NCI-H1694 treated with DMSO at 0.1 percent for 48 hours (cell line): ENCODE data around the gene FHOD1.

Experiments
- DNase-seq: peaks from one replicate; lab custom pipeline; 2025; lab: John Stamatoyannopoulos, UW

The FHOD1 gene

GRCh38 chr16:67277294-67277998 lies 30.2 kb upstream of the FHOD1 start:
- no peak for DNase-seq

GRCh38 chr16:67275321-67275720 lies 28.0 kb upstream of the FHOD1 start:
- no peak for DNase-seq

- DNase-seq: no peak
Measured at GRCh38 chr16:67271446-67271845, 24.2 kb upstream of the FHOD1 start.

- no peak for DNase-seq
Measured at GRCh38 chr16:67270931-67271338, 23.7 kb upstream of the FHOD1 start.

GRCh38 chr16:67269766-67270165 lies 22.5 kb upstream of the FHOD1 start:
- DNase-seq: no peak

GRCh38 chr16:67268136-67268579 lies 20.9 kb upstream of the FHOD1 start:
- no peak for DNase-seq

GRCh38 chr16:67265834-67266233 lies 18.6 kb upstream of the FHOD1 start:
- DNase-seq: no peak

- DNase-seq: no peak
Measured at GRCh38 chr16:67264866-67265265, 17.6 kb upstream of the FHOD1 start.

GRCh38 chr16:67264277-67264676 lies 17.0 kb upstream of the FHOD1 start:
- no peak for DNase-seq

- DNase-seq: no peak
Measured at GRCh38 chr16:67263201-67263600, 15.9 kb upstream of the FHOD1 start.

GRCh38 chr16:67260426-67261063 lies 13.3 kb upstream of the FHOD1 start:
- peak; percentile 75 for DNase-seq

GRCh38 chr16:67259705-67260104 lies 12.4 kb upstream of the FHOD1 start:
- no peak for DNase-seq

- DNase-seq: no peak
Measured at GRCh38 chr16:67258161-67258835, 11.0 kb upstream of the FHOD1 start.

- DNase-seq: no peak
Measured at GRCh38 chr16:67257486-67258160, 10.3 kb upstream of the FHOD1 start.

- no peak for DNase-seq
Measured at GRCh38 chr16:67256701-67257230, 9.5 kb upstream of the FHOD1 start.

GRCh38 chr16:67255553-67256221 lies 8.4 kb upstream of the FHOD1 start:
- DNase-seq: no peak

GRCh38 chr16:67254801-67255552 lies 7.7 kb upstream of the FHOD1 start:
- DNase-seq: no peak

- peak; percentile 60 for DNase-seq
Measured at GRCh38 chr16:67252609-67253497, 5.6 kb upstream of the FHOD1 start.

GRCh38 chr16:67250045-67250327 lies 2.7 kb upstream of the FHOD1 start:
- no peak for DNase-seq
